ENCODE results near the gene TMEM163.

Gene TMEM163

GRCh38 chr2:134689315-134689714, 29.5 kb downstream of the TMEM163 start:
- no peak for DNase-seq

DNA sequence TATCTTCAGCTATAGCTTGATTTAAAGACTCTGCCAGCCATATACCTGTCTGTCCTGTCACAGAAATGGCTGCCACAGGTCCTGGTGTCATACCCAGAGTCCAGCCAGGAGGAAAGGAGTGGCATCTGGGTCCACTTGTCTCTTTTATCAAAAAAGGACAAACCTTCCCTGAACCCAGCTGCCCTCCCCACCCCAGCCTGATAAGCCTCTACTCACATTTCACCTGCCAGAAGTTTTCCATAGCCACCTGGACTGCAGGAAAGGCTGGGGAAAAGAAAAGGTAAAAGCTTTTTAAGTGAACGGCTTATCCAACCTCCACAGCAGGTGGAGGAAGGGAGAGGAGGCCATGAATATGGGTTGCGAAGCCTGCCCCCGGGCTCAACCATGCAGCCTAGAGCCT, 32.8 kb downstream of the TMEM163 start:
- no peak for DNase-seq

GRCh38 chr2:134683561-134684112, 35.2 kb downstream of the TMEM163 start:
- no peak for DNase-seq

- DNase-seq, result no peak
Observed at GRCh38 chr2:134682726-134683125, 36.1 kb downstream of the TMEM163 start.

GRCh38 chr2:134681201-134681600, 37.6 kb downstream of the TMEM163 start:
- no peak for DNase-seq

GRCh38 chr2:134679745-134680144, 39.1 kb downstream of the TMEM163 start:
- no peak for DNase-seq

DNA sequence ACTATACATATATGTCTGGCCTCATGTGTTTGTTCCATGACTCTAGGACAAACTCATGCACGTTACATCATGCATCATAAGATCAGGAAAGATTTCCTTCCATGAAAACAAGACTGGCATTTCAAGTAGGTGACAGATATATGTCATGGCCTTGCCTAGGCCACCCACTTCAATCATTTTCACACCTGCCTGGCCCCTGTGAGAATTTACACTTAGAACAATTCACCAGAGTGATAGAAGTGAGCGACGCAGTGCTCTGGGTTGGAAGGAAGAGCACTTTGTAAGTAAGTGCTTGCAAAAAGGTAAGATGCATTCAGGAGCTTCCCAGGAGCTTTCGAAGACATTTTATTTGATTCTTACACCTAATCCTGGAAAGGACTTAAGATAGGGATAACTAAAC, 39.5 kb downstream of the TMEM163 start:
- no peak for DNase-seq

GRCh38 chr2:134677856-134678756, 40.7 kb downstream of the TMEM163 start:
- DNase-seq, result peak; percentile 49

GRCh38 chr2:134676960-134677359, 41.8 kb downstream of the TMEM163 start:
- no peak for DNase-seq

DNA sequence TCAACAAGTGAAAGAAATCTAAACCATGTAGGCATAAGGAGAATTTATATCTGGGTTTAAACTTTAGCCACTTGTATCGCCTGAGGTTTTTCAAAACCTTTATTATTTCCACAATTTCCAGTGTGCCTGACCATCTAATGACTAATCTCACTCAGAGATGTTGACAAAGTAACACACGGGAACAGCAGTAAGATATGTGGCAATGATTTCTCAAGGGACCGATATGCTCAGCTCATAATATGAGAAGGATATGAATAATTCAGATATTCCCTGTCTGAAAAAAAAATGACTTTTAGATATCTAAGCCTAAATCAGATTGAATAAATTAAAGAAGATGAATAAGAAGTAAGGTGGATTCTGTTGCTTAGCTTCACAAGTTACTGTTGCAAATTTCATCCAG, 43.5 kb downstream of the TMEM163 start:
- DNase-seq, result no peak

DNA sequence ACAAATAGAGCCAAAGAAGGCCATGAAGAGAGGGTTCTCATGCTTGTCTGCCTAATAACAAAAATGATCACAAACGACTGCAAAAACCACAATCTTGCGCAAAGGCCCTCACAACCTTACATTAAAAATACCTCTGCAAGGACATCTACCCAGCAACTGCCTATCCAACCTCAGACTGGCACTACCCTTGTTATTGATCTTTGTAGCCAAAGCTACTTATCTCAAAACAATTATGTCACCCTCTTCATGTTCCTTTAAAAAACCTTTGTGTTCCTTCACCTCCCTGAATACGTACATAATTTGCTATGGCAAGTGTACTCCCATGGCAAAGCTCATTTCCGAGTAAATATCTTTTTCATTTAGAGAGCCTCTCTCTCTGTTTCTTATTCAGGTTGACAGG, 44.1 kb downstream of the TMEM163 start:
- no peak for DNase-seq

DNA sequence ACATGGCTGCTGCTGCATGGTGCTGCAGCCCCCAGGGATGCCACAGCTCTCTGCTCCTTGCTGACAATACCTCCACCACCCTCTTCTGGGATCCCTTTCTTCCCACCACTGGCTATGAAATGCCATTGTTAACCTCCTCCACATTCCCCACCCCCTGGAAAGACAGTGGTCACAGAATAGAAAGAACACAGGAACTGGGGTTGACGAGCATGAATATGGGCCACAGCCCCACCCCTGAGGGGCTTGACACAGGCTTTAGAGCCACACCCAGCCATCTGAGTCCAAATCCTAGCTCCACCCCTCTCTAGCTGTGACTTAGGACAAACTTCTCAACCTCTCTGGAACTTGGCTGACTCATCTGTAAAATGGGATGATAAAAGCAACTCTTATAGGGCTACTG, 47.3 kb downstream of the TMEM163 start:
- no peak for DNase-seq

GRCh38 chr2:134670955-134671354, 47.8 kb downstream of the TMEM163 start:
- peak; percentile 57 for DNase-seq

GRCh38 chr2:134669731-134670669, 48.8 kb downstream of the TMEM163 start:
- DNase-seq, result no peak

- DNase-seq, result no peak
Observed at GRCh38 chr2:134668821-134669220, 50.0 kb downstream of the TMEM163 start.

DNA sequence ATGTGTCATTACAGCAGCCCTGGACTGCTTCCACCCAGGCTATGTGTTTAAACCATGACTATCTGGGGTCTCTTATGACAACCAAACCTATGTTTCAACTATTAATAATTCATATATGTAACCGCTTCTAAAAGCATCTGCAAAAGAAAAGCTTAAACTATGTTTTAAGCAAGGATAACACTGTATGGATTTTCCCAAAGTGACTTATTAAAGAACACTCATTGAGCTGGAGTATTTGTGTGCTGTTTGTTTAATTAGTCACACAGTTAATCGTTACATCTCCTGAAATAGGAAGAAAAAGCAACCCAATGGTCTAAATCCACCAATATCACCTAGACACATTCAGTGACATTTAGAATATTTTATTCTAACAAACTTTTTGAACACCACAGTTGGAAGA, 51.3 kb downstream of the TMEM163 start:
- no peak for DNase-seq

- no peak for DNase-seq
Observed at GRCh38 chr2:134667081-134667480, 51.7 kb downstream of the TMEM163 start.

GRCh38 chr2:134665727-134666506, 52.9 kb downstream of the TMEM163 start:
- DNase-seq, result no peak

- DNase-seq, result no peak
Observed at GRCh38 chr2:134663451-134664450, 55.0 kb downstream of the TMEM163 start.

DNA sequence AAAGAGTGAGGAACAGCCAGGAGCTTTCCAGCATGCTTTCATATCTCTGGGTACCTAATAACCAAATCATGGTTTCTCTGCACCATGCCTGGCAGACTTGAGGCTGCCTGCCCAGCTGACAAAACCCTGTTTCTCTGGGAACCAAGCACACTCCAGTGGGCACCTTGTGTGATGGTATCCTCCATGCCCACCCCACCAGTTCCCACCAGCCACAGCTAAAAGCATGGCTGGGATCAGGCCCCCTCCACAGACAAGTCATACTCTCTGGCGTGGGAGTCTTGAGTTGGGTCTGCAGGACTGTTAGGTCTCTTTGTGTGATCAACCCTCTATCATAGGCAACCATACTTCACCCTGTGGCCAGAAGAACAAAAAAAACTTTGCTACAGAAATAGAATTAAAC, 56.0 kb downstream of the TMEM163 start:
- DNase-seq, result no peak
